NCI-H187 treated with DMSO at 0.1 percent for 48 hours (cell line): Measurements from ENCODE around the gene BCAM.
"Not testable (repeated sequence)": the region's sequence is repeated elsewhere in the genome, so short reads cannot be mapped to it uniquely, and the experiment has no call there.

Experiments used
- DNase-seq: peaks from one replicate; lab custom pipeline; 2025; lab: John Stamatoyannopoulos, UW

The BCAM gene

DNA sequence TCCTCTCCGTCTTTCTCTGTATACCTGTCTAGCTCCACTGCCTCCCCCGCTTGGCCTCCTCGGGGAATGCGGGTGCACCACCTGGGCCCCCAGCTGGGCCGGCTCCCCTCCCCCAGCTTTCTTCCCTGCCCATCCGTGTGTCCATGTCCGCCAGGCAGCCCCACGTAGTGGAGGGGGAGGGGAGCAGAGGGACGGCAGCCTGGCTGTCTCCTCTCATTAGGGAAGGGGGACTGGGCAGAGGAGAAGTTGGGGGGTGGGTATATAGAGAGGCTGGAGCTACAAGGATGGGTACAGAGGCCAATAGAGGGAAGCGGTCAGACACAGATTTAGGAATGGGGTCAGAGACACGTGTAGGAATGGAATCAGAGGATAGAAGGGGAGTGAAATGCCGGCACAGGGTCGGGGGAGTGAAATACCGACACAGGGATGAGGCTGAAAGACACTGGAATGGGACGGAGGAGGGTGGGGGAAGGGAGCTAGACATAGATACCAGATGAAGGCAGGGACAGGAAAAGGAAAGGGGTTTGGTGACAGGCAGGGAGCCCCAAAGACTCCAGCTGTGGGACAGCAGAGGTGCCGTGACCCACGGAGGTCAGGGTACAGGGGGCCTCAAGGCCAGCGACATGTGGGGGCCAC, 40.0 kb downstream of the BCAM start:
- no peak for DNase-seq

DNA sequence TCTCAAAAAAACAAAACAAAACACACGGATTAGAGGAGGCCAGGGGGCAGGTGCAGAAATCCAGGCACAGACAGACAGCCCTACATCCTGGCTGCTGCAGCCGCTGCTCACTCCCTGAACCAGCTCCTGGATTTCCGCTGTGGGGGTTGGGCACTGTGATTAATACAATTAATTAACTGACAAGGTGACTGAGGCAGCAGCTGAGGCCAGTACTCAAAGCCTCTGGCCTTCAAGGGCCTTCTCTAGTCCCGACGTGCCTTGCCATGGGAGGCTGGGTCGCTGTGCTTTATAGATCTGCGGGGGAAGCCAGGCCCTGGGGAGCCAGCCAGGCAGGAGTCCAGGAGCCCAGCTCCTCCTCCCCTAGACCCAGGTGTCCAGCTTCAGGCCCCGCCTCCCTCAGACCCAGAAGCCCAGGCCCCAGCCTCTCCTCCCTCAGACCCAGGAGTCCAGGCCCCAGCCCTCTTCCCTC, 41.8 kb downstream of the BCAM start:
- no peak for DNase-seq

DNA sequence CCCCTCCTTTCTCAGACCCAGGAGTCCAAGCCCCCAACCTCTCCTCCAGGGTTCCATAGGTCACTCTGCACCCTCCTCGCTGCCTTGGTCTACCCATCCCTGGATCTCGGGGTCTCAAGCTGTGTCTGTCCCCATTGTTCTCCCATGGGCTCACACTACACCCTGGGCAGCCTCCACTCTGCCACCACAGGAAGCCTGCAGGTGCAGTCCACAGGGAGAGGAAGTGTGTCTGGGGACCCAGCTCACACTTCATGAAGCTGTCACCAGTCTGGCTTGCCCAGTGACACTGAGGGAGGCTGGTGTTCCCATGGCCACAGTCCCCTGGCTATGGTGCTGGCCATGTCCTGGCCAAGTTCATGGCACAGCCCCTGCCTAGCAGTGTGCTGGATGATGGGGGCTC, 42.5 kb downstream of the BCAM start:
- DNase-seq = no peak

DNA sequence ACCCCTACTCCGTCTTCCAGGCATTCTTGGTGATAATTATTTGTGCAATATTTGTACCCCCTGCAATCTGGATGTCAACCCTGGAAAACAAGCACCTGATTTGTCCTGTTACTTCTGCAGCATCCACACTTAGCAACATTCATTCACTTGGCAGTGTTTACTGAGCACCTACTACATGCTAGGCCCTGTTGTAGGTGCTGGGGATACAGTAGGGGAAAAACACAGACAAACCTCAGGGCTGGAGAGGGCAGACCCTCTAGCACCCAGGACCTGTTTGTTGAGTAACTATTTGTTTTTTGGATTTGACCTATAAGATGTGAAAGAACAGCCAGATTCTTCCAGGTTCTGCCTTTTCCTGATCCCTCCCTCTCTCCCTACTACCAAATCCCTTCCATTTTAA, 46.7 kb downstream of the BCAM start:
- DNase-seq = no peak

DNA sequence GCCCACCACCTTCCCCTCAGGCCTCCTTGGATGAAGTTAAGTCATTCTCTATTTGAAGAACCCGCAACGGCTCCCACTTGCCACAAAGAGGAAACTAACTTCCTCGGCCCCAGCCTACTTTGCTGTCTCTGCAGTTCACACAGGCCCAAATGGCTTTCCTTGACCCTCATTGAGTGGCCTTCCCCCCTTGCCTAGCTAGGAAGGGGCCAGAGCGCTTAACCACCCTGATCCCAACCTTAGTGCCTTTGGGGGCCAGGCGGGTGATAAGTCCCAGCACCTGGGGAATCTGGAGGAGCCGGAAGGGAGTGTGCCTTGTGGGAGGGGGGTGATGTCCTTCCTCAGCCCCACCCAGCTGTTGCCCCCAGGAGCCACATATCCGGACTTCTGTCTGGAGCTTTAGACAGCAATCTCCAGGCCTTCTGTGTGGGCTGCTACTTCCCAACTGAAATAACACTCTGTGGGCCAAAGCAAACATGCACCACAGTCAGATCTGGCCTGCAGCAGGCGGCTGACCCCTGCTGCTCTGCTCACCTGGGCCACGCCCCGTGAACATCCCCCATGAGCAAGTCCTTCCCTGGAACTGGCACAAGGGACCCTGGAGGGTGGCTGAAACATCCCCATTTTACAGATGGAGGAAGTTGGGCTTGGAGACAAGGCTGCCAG, 47.6 kb downstream of the BCAM start:
- no peak for DNase-seq

DNA sequence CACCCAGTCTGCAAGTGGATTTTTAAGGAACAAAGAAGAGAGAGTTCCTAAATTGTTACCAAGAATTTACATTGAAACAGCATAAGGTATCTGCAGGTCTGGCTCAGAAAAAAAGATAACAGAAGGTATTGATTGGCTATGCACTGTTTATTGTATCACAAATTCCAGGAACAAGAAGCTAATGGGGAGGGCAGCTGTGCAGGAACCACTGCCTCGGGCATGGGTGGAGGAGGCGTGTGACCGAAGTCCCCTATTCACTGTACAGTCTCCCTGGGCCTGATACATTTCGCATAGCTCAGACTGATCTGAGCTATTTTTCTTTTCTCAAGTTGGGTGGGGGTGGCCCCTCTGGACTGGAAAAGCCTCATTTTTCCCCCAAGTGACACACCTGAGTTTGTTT, 48.9 kb downstream of the BCAM start:
- no peak for DNase-seq

DNA sequence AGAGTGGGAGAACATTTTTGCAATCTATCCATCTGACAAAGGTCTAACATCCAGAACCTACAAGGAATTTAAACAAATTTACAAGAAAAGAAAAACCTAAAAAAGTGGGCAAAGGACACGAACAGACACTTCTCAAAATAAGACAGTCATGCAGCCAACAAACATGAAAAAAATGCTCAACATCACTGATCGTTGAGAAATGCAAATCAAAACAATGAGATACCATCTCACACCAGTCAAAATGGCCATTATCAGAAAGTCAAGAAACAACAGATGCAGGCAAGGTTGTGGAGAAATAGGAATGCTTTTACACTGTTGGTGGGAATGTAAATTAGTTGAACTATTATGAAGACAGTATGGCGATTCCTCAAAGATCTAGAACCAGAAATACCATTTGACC, 52.7 kb downstream of the BCAM start:
- not testable (repeated sequence) for DNase-seq

DNA sequence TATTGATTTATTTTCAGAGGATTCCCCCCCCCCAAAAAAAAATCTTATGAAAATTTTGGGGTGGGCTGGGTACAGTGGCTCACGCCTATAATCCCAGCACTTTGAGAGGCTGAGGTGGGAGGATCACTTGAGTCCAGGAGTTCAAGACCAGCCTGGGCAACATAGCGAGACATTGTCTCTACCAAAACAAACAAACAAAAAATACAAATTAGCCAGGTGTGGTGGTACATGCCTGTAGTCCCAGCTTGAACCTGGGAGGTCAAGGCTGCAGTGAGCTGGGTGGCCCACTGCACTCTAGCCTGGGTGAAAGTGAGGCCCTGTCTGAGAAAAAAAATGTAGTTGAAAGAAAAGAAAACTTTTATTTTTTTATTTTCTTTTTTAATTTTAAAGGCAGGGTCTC, 55.1 kb downstream of the BCAM start:
- DNase-seq = no peak

DNA sequence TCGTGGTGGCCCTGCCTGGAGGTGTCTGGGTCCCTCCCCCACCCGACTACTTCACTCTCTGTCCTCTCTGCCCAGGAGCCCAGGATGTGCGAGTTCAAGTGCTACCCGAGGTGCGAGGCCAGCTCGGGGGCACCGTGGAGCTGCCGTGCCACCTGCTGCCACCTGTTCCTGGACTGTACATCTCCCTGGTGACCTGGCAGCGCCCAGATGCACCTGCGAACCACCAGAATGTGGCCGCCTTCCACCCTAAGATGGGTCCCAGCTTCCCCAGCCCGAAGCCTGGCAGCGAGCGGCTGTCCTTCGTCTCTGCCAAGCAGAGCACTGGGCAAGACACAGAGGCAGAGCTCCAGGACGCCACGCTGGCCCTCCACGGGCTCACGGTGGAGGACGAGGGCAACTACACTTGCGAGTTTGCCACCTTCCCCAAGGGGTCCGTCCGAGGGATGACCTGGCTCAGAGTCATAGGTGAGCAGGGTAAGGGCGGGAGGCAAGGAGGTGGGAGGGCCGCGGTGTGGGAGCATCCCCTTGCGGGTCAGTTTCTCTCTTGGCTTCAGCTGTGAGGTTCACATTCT, 56.4 kb downstream of the BCAM start:
- DNase-seq = no peak

DNA sequence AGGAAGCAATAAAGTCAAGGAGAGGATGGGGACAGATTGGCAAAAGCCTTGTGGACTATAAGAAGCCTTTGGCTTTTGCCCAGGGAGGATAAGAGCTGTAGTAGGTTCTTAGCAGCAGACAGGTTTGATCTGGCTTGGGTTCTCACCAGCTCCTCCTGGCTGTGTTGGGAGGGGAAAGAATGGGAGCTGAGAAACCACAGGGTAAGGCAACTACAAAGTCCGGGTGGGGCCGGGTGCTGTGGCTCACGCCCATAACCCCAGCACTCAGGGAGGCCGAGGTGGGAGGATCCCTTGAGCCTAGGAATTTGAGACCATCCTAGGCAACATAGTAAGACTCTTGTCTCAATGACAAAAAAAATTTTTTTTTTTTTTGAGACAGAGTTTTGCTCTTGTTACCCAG, 57.8 kb downstream of the BCAM start:
- DNase-seq = no peak

DNA sequence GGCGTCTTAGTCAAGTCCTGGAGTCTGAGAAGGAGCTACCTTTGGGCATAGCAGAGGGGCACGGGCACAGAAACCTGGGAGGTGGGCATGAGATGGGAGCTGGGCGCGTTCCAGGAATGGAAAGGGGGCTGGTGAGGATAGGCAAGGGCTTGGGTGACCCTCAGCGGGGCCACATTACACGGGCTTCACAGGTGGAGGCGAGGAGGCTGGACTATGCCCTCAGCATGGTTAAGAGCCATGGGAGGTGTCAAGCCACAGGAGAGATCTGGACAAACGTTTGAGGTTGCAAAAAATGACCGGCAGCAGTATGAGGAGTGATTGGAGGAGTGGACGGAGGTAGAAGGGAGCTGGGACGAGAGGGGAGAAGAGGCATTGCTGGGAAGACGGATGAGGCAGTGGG, 58.7 kb downstream of the BCAM start:
- no peak for DNase-seq

DNA sequence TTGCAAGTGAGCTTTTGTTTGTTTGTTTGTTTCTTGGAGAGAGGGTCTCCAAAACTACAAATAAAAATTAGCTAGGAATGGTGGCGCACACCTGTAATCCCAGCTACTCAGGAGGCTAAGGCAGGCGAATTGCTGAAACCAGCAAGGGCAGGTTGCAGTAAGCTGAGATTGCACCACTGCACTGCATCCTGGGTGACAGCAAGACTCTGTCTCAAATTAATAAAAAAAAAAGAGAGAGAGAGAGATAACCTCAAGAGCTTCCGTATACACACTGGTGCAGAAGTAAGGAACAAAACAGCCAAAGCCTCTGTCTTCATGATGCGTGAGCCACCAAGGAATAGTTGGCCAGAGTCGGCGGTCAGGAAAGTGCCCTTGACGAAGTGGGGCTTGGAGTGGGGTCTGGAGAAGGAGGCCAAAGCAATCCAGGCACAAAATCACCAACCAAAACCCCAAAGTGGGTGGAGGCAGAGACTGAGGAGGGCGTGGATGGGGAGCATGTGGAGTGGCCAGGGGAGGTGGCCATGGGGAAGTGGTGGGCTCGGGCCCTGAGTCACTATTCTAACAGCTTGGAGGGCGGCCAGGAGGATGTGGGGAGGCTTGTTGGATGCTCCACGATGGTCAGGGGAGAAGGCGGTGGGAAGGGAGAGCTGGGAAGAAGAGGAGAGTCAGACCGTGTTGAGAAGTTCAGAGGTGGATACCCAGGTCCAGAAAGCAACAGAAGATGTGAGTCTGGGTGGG, 61.0 kb downstream of the BCAM start:
- no peak for DNase-seq
